ENCODE measurements around the gene SMO.

The SMO gene

GRCh38 chr7:129176916-129177710 lies 11.3 kb upstream of the SMO start:
- Histone ChIP-seq H3K79me2 (ENCODE audit: insufficient read depth, low read length) (no peaks in the 10 kb centered on the region), H3K9me2 (replicated peaks; ENCODE audit: insufficient read depth, low read length) (no peaks in the 10 kb centered on the region), H3K27me3 (ENCODE audit: low read length) (no peaks in the 10 kb centered on the region), H3K9me3 (ENCODE audit: insufficient read depth, low read length) (no peaks in the 10 kb centered on the region), H3K4me2 (ENCODE audit: low read depth, low read length, poor library complexity, severe bottlenecking) (no peak overlapping the region), H3K36me3 (ENCODE audit: low read length) (no peaks in the 10 kb centered on the region), H4K20me1 (ENCODE audit: low read depth, low read length) (no peaks in the 10 kb centered on the region), H3K4me3 (ENCODE audit: insufficient read depth, low read length, poor library complexity, severe bottlenecking) (no peak overlapping the region), H3K9ac (ENCODE audit: low read length) (no peak overlapping the region), H3K27ac (ENCODE audit: low read depth, low read length) (no peak overlapping the region), H3F3A (ENCODE audit: insufficient read depth) (no peaks in the 10 kb centered on the region), H2AFZ (ENCODE audit: low read depth, low read length, severe bottlenecking) (no peak overlapping the region)
- TF ChIP-seq EZH2phosphoT487 (conservative IDR thresholded peaks at IDR 0.05; ENCODE audit: low read length) = no peak
- TF ChIP-seq, protein P1, sequence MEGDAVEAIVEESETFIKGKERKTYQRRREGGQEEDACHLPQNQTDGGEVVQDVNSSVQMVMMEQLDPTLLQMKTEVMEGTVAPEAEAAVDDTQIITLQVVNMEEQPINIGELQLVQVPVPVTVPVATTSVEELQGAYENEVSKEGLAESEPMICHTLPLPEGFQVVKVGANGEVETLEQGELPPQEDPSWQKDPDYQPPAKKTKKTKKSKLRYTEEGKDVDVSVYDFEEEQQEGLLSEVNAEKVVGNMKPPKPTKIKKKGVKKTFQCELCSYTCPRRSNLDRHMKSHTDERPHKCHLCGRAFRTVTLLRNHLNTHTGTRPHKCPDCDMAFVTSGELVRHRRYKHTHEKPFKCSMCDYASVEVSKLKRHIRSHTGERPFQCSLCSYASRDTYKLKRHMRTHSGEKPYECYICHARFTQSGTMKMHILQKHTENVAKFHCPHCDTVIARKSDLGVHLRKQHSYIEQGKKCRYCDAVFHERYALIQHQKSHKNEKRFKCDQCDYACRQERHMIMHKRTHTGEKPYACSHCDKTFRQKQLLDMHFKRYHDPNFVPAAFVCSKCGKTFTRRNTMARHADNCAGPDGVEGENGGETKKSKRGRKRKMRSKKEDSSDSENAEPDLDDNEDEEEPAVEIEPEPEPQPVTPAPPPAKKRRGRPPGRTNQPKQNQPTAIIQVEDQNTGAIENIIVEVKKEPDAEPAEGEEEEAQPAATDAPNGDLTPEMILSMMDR (IDR thresholded peaks at IDR 0.05; ENCODE audit: insufficient read depth, low read length, poor library complexity, severe bottlenecking) = no peak

GRCh38 chr7:129184981-129185670 lies 3.3 kb upstream of the SMO start:
- H3K27me3 ChIP-seq (ENCODE audit: low read length) = no peaks in the 10 kb centered on the region
- H3K4me2 ChIP-seq (ENCODE audit: low read depth, low read length, poor library complexity, severe bottlenecking) = no peak overlapping the region
- no peaks in the 10 kb centered on the region for H3K9me2 ChIP-seq (replicated peaks; ENCODE audit: insufficient read depth, low read length)
- no peaks in the 10 kb centered on the region for H4K20me1 ChIP-seq (ENCODE audit: low read depth, low read length)
- no peaks in the 10 kb centered on the region for H3K79me2 ChIP-seq (ENCODE audit: insufficient read depth, low read length)
- H3K9ac ChIP-seq (ENCODE audit: low read length) = no peak overlapping the region
- H3K4me3 ChIP-seq (ENCODE audit: insufficient read depth, low read length, poor library complexity, severe bottlenecking) = no peak overlapping the region
- H2AFZ ChIP-seq (ENCODE audit: low read depth, low read length, severe bottlenecking) = no peak overlapping the region
- H3K27ac ChIP-seq (ENCODE audit: low read depth, low read length) = no peak overlapping the region
- H3F3A ChIP-seq (ENCODE audit: insufficient read depth) = no peaks in the 10 kb centered on the region
- TF ChIP-seq EZH2phosphoT487 (conservative IDR thresholded peaks at IDR 0.05; ENCODE audit: low read length) = no peak
- TF ChIP-seq, protein P1 (IDR thresholded peaks at IDR 0.05; ENCODE audit: insufficient read depth, low read length, poor library complexity, severe bottlenecking) = no peak
- no peaks in the 10 kb centered on the region for H3K9me3 ChIP-seq (ENCODE audit: insufficient read depth, low read length)
- H3K36me3 ChIP-seq (ENCODE audit: low read length) = no peaks in the 10 kb centered on the region

GRCh38 chr7:129186749-129187260 lies 1.6 kb upstream of the SMO start:
- Histone ChIP-seq H2AFZ (ENCODE audit: low read depth, low read length, severe bottlenecking) (no peak overlapping the region), H3K27ac (ENCODE audit: low read depth, low read length) (no peak overlapping the region), H3K36me3 (ENCODE audit: low read length) (no peaks in the 10 kb centered on the region), H3K9me2 (replicated peaks; ENCODE audit: insufficient read depth, low read length) (no peaks in the 10 kb centered on the region), H4K20me1 (ENCODE audit: low read depth, low read length) (no peaks in the 10 kb centered on the region), H3K79me2 (ENCODE audit: insufficient read depth, low read length) (no peaks in the 10 kb centered on the region), H3K4me2 (ENCODE audit: low read depth, low read length, poor library complexity, severe bottlenecking) (no peak overlapping the region), H3F3A (ENCODE audit: insufficient read depth) (no peaks in the 10 kb centered on the region), H3K4me3 (ENCODE audit: insufficient read depth, low read length, poor library complexity, severe bottlenecking) (no peak overlapping the region), H3K27me3 (ENCODE audit: low read length) (no peaks in the 10 kb centered on the region), H3K9ac (ENCODE audit: low read length) (no peak overlapping the region), H3K9me3 (ENCODE audit: insufficient read depth, low read length) (no peaks in the 10 kb centered on the region)
- TF ChIP-seq, protein P1 (IDR thresholded peaks at IDR 0.05; ENCODE audit: insufficient read depth, low read length, poor library complexity, severe bottlenecking) = no peak
- no peak for TF ChIP-seq EZH2phosphoT487 (conservative IDR thresholded peaks at IDR 0.05; ENCODE audit: low read length)

Data from SU-DHL-6 (cell line).